ENCODE data around the gene TFDP2. TPM values are rescaled to one million over a fixed set of nuclear protein-coding genes. Genes with fewer than 3 reads are reported as not detected.
A peak's percentile ranks its signal among the peaks of the same experiment; 100 is the strongest.

TFDP2 gene
- total and polyA plus RNA-seq, 9 of the 15 experiments (the other 6 are each of a cell fraction or from before 2014, with no cell fraction given) = 95.6 to 179 (median 126) TPM

DNA sequence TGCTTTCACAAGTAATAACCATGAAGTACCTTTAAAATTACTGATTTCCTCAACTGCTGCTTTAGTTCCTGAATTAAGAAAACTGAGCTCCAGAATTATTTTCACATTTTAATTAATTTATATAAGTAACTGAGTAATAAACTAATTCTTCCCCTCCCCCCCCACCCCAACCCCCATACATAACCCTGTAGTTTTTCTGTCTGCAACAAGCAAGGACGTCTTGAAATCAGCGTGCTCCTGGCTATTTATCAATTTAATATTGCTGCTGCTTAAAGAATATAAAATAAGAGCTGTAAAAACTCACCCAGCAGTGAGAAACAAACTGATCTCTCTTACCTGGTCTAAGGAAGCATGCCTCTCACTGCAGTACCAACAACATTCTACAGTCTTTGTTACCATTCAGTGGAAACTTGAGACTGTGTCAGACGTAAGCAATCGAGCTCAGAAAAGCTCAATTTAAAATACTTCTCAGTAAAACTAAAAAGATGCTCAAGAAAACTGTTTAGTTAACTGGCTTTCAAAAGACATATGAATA, 121.0 kb downstream of the TFDP2 start (continued):
- TF ChIP-seq, protein P1, sequence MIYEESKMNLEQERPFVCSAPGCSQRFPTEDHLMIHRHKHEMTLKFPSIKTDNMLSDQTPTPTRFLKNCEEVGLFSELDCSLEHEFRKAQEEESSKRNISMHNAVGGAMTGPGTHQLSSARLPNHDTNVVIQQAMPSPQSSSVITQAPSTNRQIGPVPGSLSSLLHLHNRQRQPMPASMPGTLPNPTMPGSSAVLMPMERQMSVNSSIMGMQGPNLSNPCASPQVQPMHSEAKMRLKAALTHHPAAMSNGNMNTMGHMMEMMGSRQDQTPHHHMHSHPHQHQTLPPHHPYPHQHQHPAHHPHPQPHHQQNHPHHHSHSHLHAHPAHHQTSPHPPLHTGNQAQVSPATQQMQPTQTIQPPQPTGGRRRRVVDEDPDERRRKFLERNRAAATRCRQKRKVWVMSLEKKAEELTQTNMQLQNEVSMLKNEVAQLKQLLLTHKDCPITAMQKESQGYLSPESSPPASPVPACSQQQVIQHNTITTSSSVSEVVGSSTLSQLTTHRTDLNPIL (CRISPR knock-in tag; IDR thresholded peaks at IDR 0.05) = no peak
- no peak for TF ChIP-seq ZNF644 (tag; IDR thresholded peaks at IDR 0.05; ENCODE audit: low read depth)
- TF ChIP-seq, protein P2, sequence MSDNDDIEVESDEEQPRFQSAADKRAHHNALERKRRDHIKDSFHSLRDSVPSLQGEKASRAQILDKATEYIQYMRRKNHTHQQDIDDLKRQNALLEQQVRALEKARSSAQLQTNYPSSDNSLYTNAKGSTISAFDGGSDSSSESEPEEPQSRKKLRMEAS (CRISPR knock-in tag; IDR thresholded peaks at IDR 0.05) = no peak
- TF ChIP-seq, protein P3, sequence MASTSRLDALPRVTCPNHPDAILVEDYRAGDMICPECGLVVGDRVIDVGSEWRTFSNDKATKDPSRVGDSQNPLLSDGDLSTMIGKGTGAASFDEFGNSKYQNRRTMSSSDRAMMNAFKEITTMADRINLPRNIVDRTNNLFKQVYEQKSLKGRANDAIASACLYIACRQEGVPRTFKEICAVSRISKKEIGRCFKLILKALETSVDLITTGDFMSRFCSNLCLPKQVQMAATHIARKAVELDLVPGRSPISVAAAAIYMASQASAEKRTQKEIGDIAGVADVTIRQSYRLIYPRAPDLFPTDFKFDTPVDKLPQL (IDR thresholded peaks at IDR 0.05; ENCODE audit: extremely low read depth, insufficient read length) = no peak
- TF ChIP-seq SMARCA4 (IDR thresholded peaks at IDR 0.05) = no peak
- peak; percentile 88 for TF ChIP-seq HNRNPK (IDR thresholded peaks at IDR 0.05; ENCODE audit: low read depth, low read length, poor library complexity, severe bottlenecking)
- no peak for TF ChIP-seq ELF1 (tag; IDR thresholded peaks at IDR 0.05)
- TF ChIP-seq, protein P4, sequence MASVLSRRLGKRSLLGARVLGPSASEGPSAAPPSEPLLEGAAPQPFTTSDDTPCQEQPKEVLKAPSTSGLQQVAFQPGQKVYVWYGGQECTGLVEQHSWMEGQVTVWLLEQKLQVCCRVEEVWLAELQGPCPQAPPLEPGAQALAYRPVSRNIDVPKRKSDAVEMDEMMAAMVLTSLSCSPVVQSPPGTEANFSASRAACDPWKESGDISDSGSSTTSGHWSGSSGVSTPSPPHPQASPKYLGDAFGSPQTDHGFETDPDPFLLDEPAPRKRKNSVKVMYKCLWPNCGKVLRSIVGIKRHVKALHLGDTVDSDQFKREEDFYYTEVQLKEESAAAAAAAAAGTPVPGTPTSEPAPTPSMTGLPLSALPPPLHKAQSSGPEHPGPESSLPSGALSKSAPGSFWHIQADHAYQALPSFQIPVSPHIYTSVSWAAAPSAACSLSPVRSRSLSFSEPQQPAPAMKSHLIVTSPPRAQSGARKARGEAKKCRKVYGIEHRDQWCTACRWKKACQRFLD (CRISPR knock-in tag; IDR thresholded peaks at IDR 0.05) = no peak
- TF ChIP-seq NCOA1 (IDR thresholded peaks at IDR 0.05; ENCODE audit: low read depth) = no peak
- TF ChIP-seq, protein P5, sequence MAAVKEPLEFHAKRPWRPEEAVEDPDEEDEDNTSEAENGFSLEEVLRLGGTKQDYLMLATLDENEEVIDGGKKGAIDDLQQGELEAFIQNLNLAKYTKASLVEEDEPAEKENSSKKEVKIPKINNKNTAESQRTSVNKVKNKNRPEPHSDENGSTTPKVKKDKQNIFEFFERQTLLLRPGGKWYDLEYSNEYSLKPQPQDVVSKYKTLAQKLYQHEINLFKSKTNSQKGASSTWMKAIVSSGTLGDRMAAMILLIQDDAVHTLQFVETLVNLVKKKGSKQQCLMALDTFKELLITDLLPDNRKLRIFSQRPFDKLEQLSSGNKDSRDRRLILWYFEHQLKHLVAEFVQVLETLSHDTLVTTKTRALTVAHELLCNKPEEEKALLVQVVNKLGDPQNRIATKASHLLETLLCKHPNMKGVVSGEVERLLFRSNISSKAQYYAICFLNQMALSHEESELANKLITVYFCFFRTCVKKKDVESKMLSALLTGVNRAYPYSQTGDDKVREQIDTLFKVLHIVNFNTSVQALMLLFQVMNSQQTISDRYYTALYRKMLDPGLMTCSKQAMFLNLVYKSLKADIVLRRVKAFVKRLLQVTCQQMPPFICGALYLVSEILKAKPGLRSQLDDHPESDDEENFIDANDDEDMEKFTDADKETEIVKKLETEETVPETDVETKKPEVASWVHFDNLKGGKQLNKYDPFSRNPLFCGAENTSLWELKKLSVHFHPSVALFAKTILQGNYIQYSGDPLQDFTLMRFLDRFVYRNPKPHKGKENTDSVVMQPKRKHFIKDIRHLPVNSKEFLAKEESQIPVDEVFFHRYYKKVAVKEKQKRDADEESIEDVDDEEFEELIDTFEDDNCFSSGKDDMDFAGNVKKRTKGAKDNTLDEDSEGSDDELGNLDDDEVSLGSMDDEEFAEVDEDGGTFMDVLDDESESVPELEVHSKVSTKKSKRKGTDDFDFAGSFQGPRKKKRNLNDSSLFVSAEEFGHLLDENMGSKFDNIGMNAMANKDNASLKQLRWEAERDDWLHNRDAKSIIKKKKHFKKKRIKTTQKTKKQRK (IDR thresholded peaks at IDR 0.05; ENCODE audit: borderline replicate concordance, low read depth, low read length) = no peak
- no peak for TF ChIP-seq MCM2 (IDR thresholded peaks at IDR 0.05; ENCODE audit: low read depth)
- TF ChIP-seq ZBED1 (IDR thresholded peaks at IDR 0.05) = no peak
- TF ChIP-seq, protein P6, sequence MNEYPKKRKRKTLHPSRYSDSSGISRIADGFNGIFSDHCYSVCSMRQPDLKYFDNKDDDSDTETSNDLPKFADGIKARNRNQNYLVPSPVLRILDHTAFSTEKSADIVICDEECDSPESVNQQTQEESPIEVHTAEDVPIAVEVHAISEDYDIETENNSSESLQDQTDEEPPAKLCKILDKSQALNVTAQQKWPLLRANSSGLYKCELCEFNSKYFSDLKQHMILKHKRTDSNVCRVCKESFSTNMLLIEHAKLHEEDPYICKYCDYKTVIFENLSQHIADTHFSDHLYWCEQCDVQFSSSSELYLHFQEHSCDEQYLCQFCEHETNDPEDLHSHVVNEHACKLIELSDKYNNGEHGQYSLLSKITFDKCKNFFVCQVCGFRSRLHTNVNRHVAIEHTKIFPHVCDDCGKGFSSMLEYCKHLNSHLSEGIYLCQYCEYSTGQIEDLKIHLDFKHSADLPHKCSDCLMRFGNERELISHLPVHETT (CRISPR knock-in tag; conservative IDR thresholded peaks at IDR 0.05 in 1 of 2, IDR thresholded peaks at IDR 0.05 in 1 of 2) = peak in 1 of 2 experiments; percentile 18; a peak in 1 of 4 replicates
- peak; percentile 3 for TF ChIP-seq CHD1 (IDR thresholded peaks at IDR 0.05; ENCODE audit: low read length)
- TF ChIP-seq, protein P7, sequence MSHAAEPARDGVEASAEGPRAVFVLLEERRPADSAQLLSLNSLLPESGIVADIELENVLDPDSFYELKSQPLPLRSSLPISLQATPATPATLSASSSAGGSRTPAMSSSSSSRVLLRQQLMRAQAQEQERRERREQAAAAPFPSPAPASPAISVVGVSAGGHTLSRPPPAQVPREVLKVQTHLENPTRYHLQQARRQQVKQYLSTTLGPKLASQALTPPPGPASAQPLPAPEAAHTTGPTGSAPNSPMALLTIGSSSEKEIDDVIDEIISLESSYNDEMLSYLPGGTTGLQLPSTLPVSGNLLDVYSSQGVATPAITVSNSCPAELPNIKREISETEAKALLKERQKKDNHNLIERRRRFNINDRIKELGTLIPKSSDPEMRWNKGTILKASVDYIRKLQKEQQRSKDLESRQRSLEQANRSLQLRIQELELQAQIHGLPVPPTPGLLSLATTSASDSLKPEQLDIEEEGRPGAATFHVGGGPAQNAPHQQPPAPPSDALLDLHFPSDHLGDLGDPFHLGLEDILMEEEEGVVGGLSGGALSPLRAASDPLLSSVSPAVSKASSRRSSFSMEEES (CRISPR knock-in tag; IDR thresholded peaks at IDR 0.05) = no peak
- no peak for TF ChIP-seq SREBF1 (IDR thresholded peaks at IDR 0.05; ENCODE audit: borderline replicate concordance, low read depth, low read length)
- no peak for TF ChIP-seq POLR2AphosphoS2 (IDR thresholded peaks at IDR 0.05; ENCODE audit: low read length)
- no peak for TF ChIP-seq RHOXF2B (CRISPR knock-in tag; conservative IDR thresholded peaks at IDR 0.05)

All from K562 (cell line).